HG03025 (cell line): ENCODE data around the gene NDUFA8.

Experiments used
- ATAC-seq: cut with Tn5 transposase; IDR thresholded peaks from one replicate; pipeline ENCODE4 v1.9.1; 2021; ENCODE audit warnings: mild to moderate bottlenecking, moderate library complexity; ENCODE audit not compliant: unreplicated experiment, low FRiP score

The NDUFA8 gene

GRCh38 chr9:122107291-122107805 is 52.2 kb downstream of the NDUFA8 start:
- no peak for ATAC-seq

- ATAC-seq = no peak
Observed at GRCh38 chr9:122106576-122106975, 53.0 kb downstream of the NDUFA8 start.

- no peak for ATAC-seq
Observed at GRCh38 chr9:122103985-122104384, 55.6 kb downstream of the NDUFA8 start.

GRCh38 chr9:122102156-122102555 is 57.4 kb downstream of the NDUFA8 start:
- ATAC-seq = no peak

- ATAC-seq = no peak
Observed at GRCh38 chr9:122100756-122101155, 58.8 kb downstream of the NDUFA8 start.

- ATAC-seq = peak; percentile 73
Observed at GRCh38 chr9:122099271-122099869, 60.2 kb downstream of the NDUFA8 start.

- no peak for ATAC-seq
Observed at GRCh38 chr9:122097679-122098315, 61.8 kb downstream of the NDUFA8 start.

GRCh38 chr9:122096620-122097415 is 62.8 kb downstream of the NDUFA8 start:
- no peak for ATAC-seq

- no peak for ATAC-seq
Observed at GRCh38 chr9:122095010-122095767, 64.4 kb downstream of the NDUFA8 start.
